SK-N-SH (cell line): ENCODE measurements around the gene CHML. TPM values are rescaled to one million over a fixed set of nuclear protein-coding genes. Genes with fewer than 3 reads are reported as not detected.
A peak's percentile ranks its signal among the peaks of the same experiment; 100 is the strongest.

Experiments used
- CTCF ChIA-PET: fragments of 300-600, 350-600 bp; formaldehyde crosslinking; extraction: SDS; loops from one replicate; lab custom pipeline; 2021; lab: Yijun Ruan, JAX
- POLR2A ChIA-PET: fragments of 350-600 bp; sonication (Branson Sonifier 250); formaldehyde crosslinking; extraction: SDS; loops from one replicate; lab custom pipeline; 2020; ENCODE audit warnings: antibody characterized with exemption, inconsistent platforms; lab: Yijun Ruan, JAX
- DNase-seq: peaks from one replicate; pipeline ENCODE4 v3.0.0; 2012
- H2AFZ ChIP-seq: fragments of 200-600 bp; sonication (generic); 2 replicates; pipeline ENCODE4 v1.8.1; 2016; ENCODE audit warnings: antibody characterized with exemption, mild to moderate bottlenecking, low read depth
- H3F3A ChIP-seq: fragments of 200-600 bp; sonication (generic); replicated peaks from 2 replicates; pipeline ENCODE3; 2016; ENCODE audit warnings: antibody characterized with exemption, mild to moderate bottlenecking; ENCODE audit not compliant: insufficient read depth
- H3K27ac ChIP-seq, 2 experiments: fragments of 200-500 bp in 1 of 2; fragments of 200-600 bp in 1 of 2; sonication (Bioruptor generic) in 1 of 2; sonication (generic), shearing (Covaris generic) in 1 of 2; 2 replicates each; pipeline versions ENCODE4 v1.5.1 to v1.6.1; 2014 to 2016; ENCODE audit warnings: low read depth in 2 of 2, inconsistent platforms in 1 of 2, low read length in 1 of 2, mild to moderate bottlenecking in 1 of 2, mixed read lengths in 1 of 2
- H3K27me3 ChIP-seq: fragments of 200-600 bp; sonication (generic), shearing (Covaris generic); 2 replicates; pipeline ENCODE4 v1.6.1; 2016; ENCODE audit warnings: mixed run types; ENCODE audit not compliant: insufficient read depth
- H3K36me3 ChIP-seq, 2 experiments: fragments of 200-500 bp in 1 of 2; fragments of 200-600 bp in 1 of 2; sonication (Bioruptor generic) in 1 of 2; sonication (generic) in 1 of 2; replicated peaks in 1 of 2; 2 replicates each; pipeline versions ENCODE3 to v1.5.1; 2014 to 2016; ENCODE audit warnings: low read length in 1 of 2, mild to moderate bottlenecking in 1 of 2; ENCODE audit not compliant: insufficient read depth in 2 of 2, control insufficient read depth in 1 of 2
- H3K4me1 ChIP-seq, 2 experiments: fragments of 200-500 bp in 1 of 2; fragments of 200-600 bp in 1 of 2; sonication (Bioruptor generic) in 1 of 2; sonication (generic), shearing (Covaris generic) in 1 of 2; 2 replicates each; pipeline versions ENCODE4 v1.5.1 to v1.6.1; 2014 to 2016; ENCODE audit warnings: low read depth in 1 of 2, low read length in 1 of 2, mixed run types in 1 of 2; ENCODE audit not compliant: insufficient read depth in 2 of 2, control insufficient read depth in 1 of 2
- H3K4me2 ChIP-seq: fragments of 200-600 bp; sonication (generic), shearing (Covaris generic); 2 replicates; pipeline ENCODE4 v1.6.1; 2017; ENCODE audit warnings: mixed run types
- H3K4me3 ChIP-seq, 2 experiments: fragments of 200-500 bp in 1 of 2; fragments of 200-600 bp in 1 of 2; sonication (Bioruptor generic) in 1 of 2; sonication (generic), shearing (Covaris generic) in 1 of 2; 2 replicates each; pipeline versions ENCODE4 v1.5.1 to v1.8.1; 2014 to 2016; ENCODE audit warnings: low read depth in 2 of 2, inconsistent platforms in 1 of 2, low read length in 1 of 2, mild to moderate bottlenecking in 1 of 2, mixed read lengths in 1 of 2, moderate library complexity in 1 of 2
- H3K79me2 ChIP-seq: fragments of 200-600 bp; sonication (generic); 2 replicates; pipeline ENCODE4 v1.8.1; 2017; ENCODE audit warnings: mild to moderate bottlenecking; ENCODE audit not compliant: insufficient read depth
- H3K9ac ChIP-seq: fragments of 200-600 bp; sonication (generic); 2 replicates; pipeline ENCODE4 v1.6.1; 2017; ENCODE audit warnings: mixed run types
- H3K9me2 ChIP-seq: fragments of 200-600 bp; sonication (generic); 2 replicates; pipeline ENCODE4 v1.6.1; 2017; ENCODE audit warnings: mixed run types
- H3K9me3 ChIP-seq: fragments of 200-600 bp; sonication (generic); 2 replicates; pipeline ENCODE4 v1.6.1; 2017; ENCODE audit warnings: mixed run types, mild to moderate bottlenecking, moderate library complexity
- H4K20me1 ChIP-seq: fragments of 200-600 bp; sonication (generic); 2 replicates; pipeline ENCODE4 v1.6.1; 2017; ENCODE audit warnings: mild to moderate bottlenecking, mixed run types; ENCODE audit not compliant: insufficient read depth
- CHD2 ChIP-seq: fragments of 150-350 bp; IDR thresholded peaks from 2 replicates; pipeline ENCODE4 v1.6.1; 2018; ENCODE audit warnings: low read length; ENCODE audit not compliant: partially characterized antibody
- ELF1 ChIP-seq: IDR thresholded peaks from 2 replicates; pipeline ENCODE4 v1.4.0; 2012
- EP300 ChIP-seq, 2 experiments: IDR thresholded peaks; 2 replicates each; pipeline versions ENCODE4 v1.4.0 to v1.6.1; 2012; ENCODE audit warnings: borderline replicate concordance in 1 of 2, low read depth in 1 of 2, low read length in 1 of 2
- FOSL2 ChIP-seq: IDR thresholded peaks from 2 replicates; pipeline ENCODE4 v1.4.0; 2012; ENCODE audit warnings: low read depth, mild to moderate bottlenecking, moderate library complexity, borderline replicate concordance
- FOXJ3 ChIP-seq: sonication (generic); formaldehyde crosslinking; IDR thresholded peaks from 2 replicates; pipeline ENCODE4 v1.5.1; 2020; ENCODE audit warnings: mild to moderate bottlenecking, missing genetic modification reagents
- IRF3 ChIP-seq: fragments of 150-350 bp; IDR thresholded peaks from 2 replicates; pipeline ENCODE4 v1.6.1; 2016; ENCODE audit warnings: mild to moderate bottlenecking, low read depth, low read length
- MEF2A ChIP-seq: IDR thresholded peaks from 2 replicates; pipeline ENCODE4 v1.4.0; 2012; ENCODE audit warnings: low read depth, borderline replicate concordance
- RCOR1 ChIP-seq: fragments of 150-350 bp; IDR thresholded peaks from 2 replicates; pipeline ENCODE4 v1.6.1; 2017; ENCODE audit warnings: antibody characterized with exemption, low read length
- RFX5 ChIP-seq: IDR thresholded peaks from 2 replicates; pipeline ENCODE4 v1.6.1; 2012; ENCODE audit warnings: mild to moderate bottlenecking, improper control_type of control experiment, low read length
- SIN3A ChIP-seq: IDR thresholded peaks from 2 replicates; pipeline ENCODE4 v1.6.1; 2012; ENCODE audit warnings: low read depth, mild to moderate bottlenecking, low read length, moderate library complexity, borderline replicate concordance
- TCF12 ChIP-seq: IDR thresholded peaks from 2 replicates; pipeline ENCODE4 v1.4.0; 2012
- USF1 ChIP-seq: IDR thresholded peaks from 2 replicates; pipeline ENCODE4 v1.4.0; 2012; ENCODE audit warnings: low read depth, borderline replicate concordance
- ZBTB33 ChIP-seq: IDR thresholded peaks from 2 replicates; pipeline ENCODE4 v1.4.0; 2012; ENCODE audit warnings: low read depth, borderline replicate concordance
- WGBS: methylation state at CpG from one replicate; pipeline ENCODE4 v1.1.6; 2017; ENCODE audit warnings: low lambda C conversion rate; 5-methylcytosine and 5-hydroxymethylcytosine counted together
- polyA plus RNA-seq, 3 experiments: library from polyadenylated mRNA; depleted of rRNA; stranded (reverse); fragments of >200 nt; gene quantifications; 2 replicates each; pipeline ENCODE4 v1.2.3, GENCODE V29; 2012

The CHML gene
- polyA plus RNA-seq, 1 of the 3 experiments (the other 2 are of a cell fraction) = 3.0 TPM

- H4K20me1 ChIP-seq = no peaks in the 10 kb centered on the region
- DNase-seq = no peak
- peaks cover 11 to 23% of the 10 kb centered on the region in 2 experiments for H3K4me1 ChIP-seq
- H3K9me2 ChIP-seq = no peaks in the 10 kb centered on the region
- H3F3A ChIP-seq = no peaks in the 10 kb centered on the region
- peak overlapping the region in 1 of 2 experiments; percentile 2; a peak in 1 of 4 replicates for H3K4me3 ChIP-seq
- no peaks in the 10 kb centered on the region for H3K27me3 ChIP-seq
- ChIA-PET CTCF (interaction anchor here (0.6 to 2.4 kb wide), 3 partner anchors 10 to 331 kb away, joined by 3 to 10 read pairs (median 4); no protein-coding TSS in a partner anchor), POLR2A (no interaction called here)
- TF ChIP-seq EP300 (IDR thresholded peaks at IDR 0.05; ENCODE audit: borderline replicate concordance in 1 of 2, low read depth in 1 of 2, low read length in 1 of 2) = no peak
- no peak for TF ChIP-seq SIN3A
- TF ChIP-seq ZBTB33 = no peak
- no peak for TF ChIP-seq RFX5
- TF ChIP-seq TCF12 = no peak
- no peak for TF ChIP-seq FOSL2
- peaks cover 16 to 31% of the 10 kb centered on the region in 2 experiments for H3K36me3 ChIP-seq
- H3K27ac ChIP-seq = peak overlapping the region in 1 of 2 experiments; percentile 34; a peak in 1 of 4 replicates
- H3K79me2 ChIP-seq = peaks cover 35% of the 10 kb centered on the region
- H2AFZ ChIP-seq = no peak overlapping the region
- peak overlapping the region; percentile 81 for H3K4me2 ChIP-seq
- no peaks in the 10 kb centered on the region for H3K9me3 ChIP-seq
- H3K9ac ChIP-seq = no peak overlapping the region
These were observed 3.1 kb downstream of the CHML start for GRCh38 chr1:241637046-241637590.

GRCh38 chr1:241636291-241636690 lies 3.9 kb downstream of the CHML start:
- no peak overlapping the region for H3K9ac ChIP-seq
- TF ChIP-seq USF1 (no peak), FOSL2 (no peak), MEF2A (no peak), EP300 (IDR thresholded peaks at IDR 0.05; ENCODE audit: borderline replicate concordance in 1 of 2, low read depth in 1 of 2, low read length in 1 of 2) (no peak), RCOR1 (no peak), IRF3 (no peak), ELF1 (no peak), FOXJ3 (CRISPR knock-in tag) (no peak), CHD2 (no peak), TCF12 (no peak), ZBTB33 (no peak)
- no peaks in the 10 kb centered on the region for H3F3A ChIP-seq
- H3K9me2 ChIP-seq = no peaks in the 10 kb centered on the region; the same call in 1 of the 2 replicates
- H4K20me1 ChIP-seq = no peaks in the 10 kb centered on the region
- peaks cover 11 to 23% of the 10 kb centered on the region in 2 experiments for H3K4me1 ChIP-seq
- no peak overlapping the region for H3K4me3 ChIP-seq
- CTCF ChIA-PET = interaction anchor here (0.7 to 1.8 kb wide), 2 partner anchors 25 to 105 kb away, joined by 3 to 8 read pairs; no protein-coding TSS in a partner anchor
- H3K9me3 ChIP-seq = no peaks in the 10 kb centered on the region
- no peak for DNase-seq
- no peak overlapping the region for H3K4me2 ChIP-seq
- peaks cover 35% of the 10 kb centered on the region for H3K79me2 ChIP-seq
- H2AFZ ChIP-seq = no peak overlapping the region
- 91% methylated on average over 1 of the region's 1 CpG for WGBS
- H3K27ac ChIP-seq = no peak overlapping the region
- POLR2A ChIA-PET = no interaction called here
- H3K36me3 ChIP-seq = peaks cover 17 to 33% of the 10 kb centered on the region in 2 experiments
- no peaks in the 10 kb centered on the region for H3K27me3 ChIP-seq
